HCT116 (cell line): ENCODE data around the gene PRDX2. TPM values are rescaled to one million over a fixed set of nuclear protein-coding genes. Genes with fewer than 3 reads are reported as not detected.
A peak's percentile ranks its signal among the peaks of the same experiment; 100 is the strongest.

Experiments
- ATAC-seq: fragments of 200-7000 bp; cut with Tn5 transposase; 2 replicates; pipeline ENCODE4 v1.9.1; 2020; ENCODE audit warnings: mild to moderate bottlenecking, moderate library complexity
- BruUV-seq: library from RNA; stranded (reverse); fragments of 400-500 nt; replicated peaks from 2 replicates; lab custom pipeline; 2021; lab: Mats Ljungman, UMichigan
- CTCF ChIA-PET: fragments of 300-600 bp; sonication (Branson Sonifier 250); formaldehyde crosslinking; loops from one replicate; lab custom pipeline; 2021; ENCODE audit warnings: antibody characterized with exemption; lab: Charles Lee
- POLR2A ChIA-PET: fragments of 300-600, 350-600 bp; sonication (Branson Sonifier 250); formaldehyde crosslinking; loops from one replicate; lab custom pipeline; 2021; ENCODE audit warnings: antibody characterized with exemption; lab: Charles Lee
- RAD21 ChIA-PET, 2 experiments: fragments of 300-600 bp; sonication (Branson Sonifier 250); formaldehyde crosslinking; loops; one replicate each; lab custom pipeline; 2023; ENCODE audit warnings: low total read pairs in 2 of 2; ENCODE audit not compliant: uncharacterized antibody in 2 of 2, unreplicated experiment in 2 of 2, low non-redundant PET in 1 of 2; lab: Charles Lee
- DNase-seq: peaks from one replicate; pipeline ENCODE4 v3.0.0-alpha.2; 2010; ENCODE audit warnings: low read depth, low spot score
- H2AFZ ChIP-seq: fragments of 200-600 bp; shearing (Covaris generic), sonication (generic); 2 replicates; pipeline ENCODE4 v1.6.1; 2017; ENCODE audit warnings: low read depth, mixed run types, mixed read lengths, antibody characterized with exemption, low read length; ENCODE audit not compliant: poor library complexity, severe bottlenecking
- H3K27ac ChIP-seq: 2 replicates; pipeline ENCODE4 v1.5.1; 2012; ENCODE audit warnings: low read depth, low read length
- H3K27me3 ChIP-seq: fragments of 200-600 bp; sonication (generic); 2 replicates; pipeline ENCODE4 v1.6.1; 2016; ENCODE audit warnings: mixed run types, low read length, mixed read lengths; ENCODE audit not compliant: insufficient read depth
- H3K36me3 ChIP-seq, 2 experiments: fragments of 200-500 bp in 1 of 2; fragments of 200-600 bp in 1 of 2; sonication (Bioruptor generic) in 1 of 2; sonication (generic) in 1 of 2; 2 replicates each; pipeline versions ENCODE4 v1.5.1 to v1.6.1; 2014 to 2016; ENCODE audit warnings: low read length in 2 of 2, inconsistent platforms in 1 of 2, mixed read lengths in 1 of 2, mixed run types in 1 of 2; ENCODE audit not compliant: insufficient read depth in 2 of 2, control insufficient read depth in 1 of 2
- H3K4me1 ChIP-seq, 2 experiments: fragments of 200-600 bp in 1 of 2; sonication (generic) in 1 of 2; 2 replicates each; pipeline versions ENCODE4 v1.5.1 to v1.6.1; 2012 to 2017; ENCODE audit warnings: low read length in 2 of 2, inconsistent platforms in 1 of 2, mild to moderate bottlenecking in 1 of 2, mixed read lengths in 1 of 2, mixed run types in 1 of 2, moderate library complexity in 1 of 2; ENCODE audit not compliant: insufficient read depth in 2 of 2, control insufficient read depth in 1 of 2
- H3K4me2 ChIP-seq: fragments of 200-600 bp; sonication (generic); 2 replicates; pipeline ENCODE4 v1.6.1; 2017; ENCODE audit warnings: mixed run types, low read length, mixed read lengths
- H3K4me3 ChIP-seq, 2 experiments: fragments of 200-600 bp in 1 of 2; sonication (generic) in 1 of 2; replicated peaks in 1 of 2; 2 replicates each; pipeline ENCODE4 v1.5.1; 2011 to 2016; ENCODE audit warnings: low read length in 2 of 2, control low read depth in 1 of 2, low read depth in 1 of 2, mild to moderate bottlenecking in 1 of 2, mixed read lengths in 1 of 2, mixed run types in 1 of 2
- H3K79me2 ChIP-seq: fragments of 200-600 bp; sonication (generic); 2 replicates; pipeline ENCODE4 v1.6.1; 2017; ENCODE audit warnings: mild to moderate bottlenecking, mixed run types, low read length, moderate library complexity, mixed read lengths; ENCODE audit not compliant: insufficient read depth
- H3K9ac ChIP-seq: fragments of 200-600 bp; sonication (generic); 2 replicates; pipeline ENCODE4 v1.6.1; 2016; ENCODE audit warnings: low read length, mixed read lengths
- H3K9me2 ChIP-seq: fragments of 200-600 bp; sonication (generic), shearing (Covaris generic); 2 replicates; pipeline ENCODE4 v1.6.1; 2017; ENCODE audit warnings: mixed run types, mild to moderate bottlenecking, moderate library complexity; ENCODE audit not compliant: insufficient read depth
- H3K9me3 ChIP-seq, 2 experiments: fragments of 200-500 bp in 1 of 2; fragments of 200-600 bp in 1 of 2; sonication (Bioruptor generic) in 1 of 2; sonication (generic) in 1 of 2; 2 replicates each; pipeline ENCODE4 v1.6.1; 2014 to 2017; ENCODE audit warnings: low read length in 2 of 2, mixed read lengths in 2 of 2, inconsistent platforms in 1 of 2, low read depth in 1 of 2, mild to moderate bottlenecking in 1 of 2, mixed run types in 1 of 2, moderate library complexity in 1 of 2; ENCODE audit not compliant: control insufficient read depth in 1 of 2, insufficient read depth in 1 of 2
- H4K20me1 ChIP-seq: fragments of 200-600 bp; sonication (generic), shearing (Covaris generic); 2 replicates; pipeline ENCODE4 v1.6.1; 2017; ENCODE audit warnings: mixed run types, mild to moderate bottlenecking, moderate library complexity; ENCODE audit not compliant: insufficient read depth
- CBX3 ChIP-seq: IDR thresholded peaks from 2 replicates; pipeline ENCODE4 v1.6.1; 2012; ENCODE audit warnings: low read depth
- CTCF ChIP-seq, 3 experiments: fragments of 200-600 bp in 1 of 3; sonication (generic) in 1 of 3; IDR thresholded peaks in 2 of 3; conservative IDR thresholded peaks in 1 of 3; 2 replicates each; pipeline ENCODE4 v1.5.1; 2012 to 2017; ENCODE audit warnings: low read depth in 2 of 3, low read length in 2 of 3, antibody characterized with exemption in 1 of 3, borderline replicate concordance in 1 of 3, control low read depth in 1 of 3, mild to moderate bottlenecking in 1 of 3, mixed read lengths in 1 of 3, mixed run types in 1 of 3, moderate library complexity in 1 of 3; ENCODE audit not compliant: insufficient read depth in 1 of 3
- EGR1 ChIP-seq: IDR thresholded peaks from 2 replicates; pipeline ENCODE4 v1.6.1; 2012; ENCODE audit warnings: low read depth
- ELF1 ChIP-seq: IDR thresholded peaks from 2 replicates; pipeline ENCODE4 v1.6.1; 2012; ENCODE audit warnings: low read depth, borderline replicate concordance
- EZH2 ChIP-seq: fragments of 200-600 bp; sonication (generic); IDR thresholded peaks from 2 replicates; pipeline ENCODE4 v1.6.1; 2017; ENCODE audit warnings: antibody characterized with exemption, mixed run types
- EZH2phosphoT487 ChIP-seq: fragments of 200-600 bp; IDR thresholded peaks from 2 replicates; pipeline ENCODE4 v1.6.1; 2018; ENCODE audit warnings: antibody characterized with exemption, borderline replicate concordance
- JUND ChIP-seq: IDR thresholded peaks from 2 replicates; pipeline ENCODE4 v1.6.1; 2012
- POLR2A ChIP-seq: IDR thresholded peaks from 2 replicates; pipeline ENCODE4 v1.7.0; 2011; ENCODE audit warnings: borderline replicate concordance; ENCODE audit not compliant: insufficient read depth, insufficient read length; ENCODE audit errors: extremely low read depth
- RAD21 ChIP-seq: IDR thresholded peaks from 2 replicates; pipeline ENCODE4 v1.6.1; 2012; ENCODE audit warnings: low read depth, mild to moderate bottlenecking
- REST ChIP-seq: IDR thresholded peaks from 2 replicates; pipeline ENCODE4 v1.6.1; 2012; ENCODE audit warnings: low read depth
- SIN3A ChIP-seq: IDR thresholded peaks from 2 replicates; pipeline ENCODE4 v1.6.1; 2012; ENCODE audit warnings: low read depth
- SRF ChIP-seq: IDR thresholded peaks from 2 replicates; pipeline ENCODE4 v1.6.1; 2012; ENCODE audit warnings: low read depth
- ZFX ChIP-seq: fragments of 450-650 bp; IDR thresholded peaks from 2 replicates; pipeline ENCODE4 v1.6.1; 2017
- intact Hi-C: fragments of 100-400 bp; cut with micrococcal nuclease; formaldehyde crosslinking; loops from 2 replicates; pipeline ENCODE4 v1.10.0; 2022
- total RNA-seq: library from RNA; stranded (reverse); gene quantifications from one replicate; pipeline ENCODE4 v1.2.1, GENCODE V29; 2021; ENCODE audit not compliant: unreplicated experiment

PRDX2 gene
- total RNA-seq, 1 experiment from 2014 or later: 387 TPM

- CTCF ChIA-PET: interaction anchor here (0.7 to 7.0 kb wide), 4 partner anchors 9 to 17 kb away, joined by 3 to 88 read pairs (median 7); partner anchors contain the start of gene JUNB
- H3K9me2 ChIP-seq: no peaks in the 10 kb centered on the region
- H3K4me2 ChIP-seq: peak overlapping the region; percentile 99
- H3K9me3 ChIP-seq: no peaks in the 10 kb centered on the region
- peaks cover 28 to 57% of the 10 kb centered on the region in 2 experiments for H3K4me1 ChIP-seq
- peaks cover 0 to 4% of the 10 kb centered on the region in 2 experiments; a peak in 1 of 4 replicates for H3K36me3 ChIP-seq
- no peak for ATAC-seq
- H2AFZ ChIP-seq: no peak overlapping the region
- H3K27ac ChIP-seq: peak overlapping the region; percentile 94
- RAD21 ChIA-PET: interaction anchor here (0.7 to 1.5 kb wide), 4 partner anchors 7 to 73 kb away, joined by 3 read pairs; no protein-coding TSS in a partner anchor
- H3K79me2 ChIP-seq: peaks cover 6% of the 10 kb centered on the region; the same call in 1 of the 2 replicates
- no peaks in the 10 kb centered on the region for H3K27me3 ChIP-seq
- intact Hi-C loops: no loop called here
- H3K9ac ChIP-seq: 0 out of 2 replicates have a peak overlapping the region, but pooled peaks have one; percentile 1
- H4K20me1 ChIP-seq: no peaks in the 10 kb centered on the region
- POLR2A ChIA-PET: interaction anchor here (8.8 kb wide), 1 partner anchor 20 kb away, joined by 172 read pairs; the partner anchor contains the start of gene JUNB
- no TSS peak for BruUV-seq
- TF ChIP-seq EGR1 (no peak), CBX3 (no peak), CTCF (IDR thresholded peaks at IDR 0.05 in 2 of 3, conservative IDR thresholded peaks at IDR 0.05 in 1 of 3; ENCODE audit: borderline replicate concordance in 1 of 3, insufficient read depth in 1 of 3, low read depth in 2 of 3, low read length in 2 of 3) (peak; percentile 21 to 33 (median 22); a peak in 4 of 6 replicates), EZH2phosphoT487 (no peak), JUND (no peak), EZH2 (no peak), ELF1 (no peak), ZFX (no peak), RAD21 (peak; percentile 29; the same call in 1 of the 2 replicates), POLR2A (no peak), SIN3A (no peak), SRF (no peak), REST (no peak)
- TF ChIP-seq, all 23 proteins: peak for 2
- H3K4me3 ChIP-seq: no peak overlapping the region
- no peak for DNase-seq
Measured at GRCh38 chr19:12773571-12773970, 28.0 kb downstream of the PRDX2 start.
